GM23338 (cell line): ENCODE data around the gene TMEM221.

Experiments
- CREB1 ChIP-seq: fragments of 250-450 bp; sonication (Bioruptor Pico); IDR thresholded peaks from 2 replicates; pipeline ENCODE4 v1.5.0; 2020; ENCODE audit warnings: low read depth, mild to moderate bottlenecking, moderate library complexity
- EZH2 ChIP-seq: fragments of 200-600 bp; sonication (generic); IDR thresholded peaks from one replicate; pipeline ENCODE4 v1.8.0; 2017; ENCODE audit warnings: antibody characterized with exemption, mild to moderate bottlenecking, low read depth; ENCODE audit not compliant: unreplicated experiment
- EZH2phosphoT487 ChIP-seq: fragments of 200-600 bp; sonication (generic); IDR thresholded peaks from one replicate; pipeline ENCODE4 v1.8.1; 2018; ENCODE audit warnings: antibody characterized with exemption; ENCODE audit not compliant: unreplicated experiment
- JUNB ChIP-seq: IDR thresholded peaks from one replicate; pipeline ENCODE4 v1.6.1; 2016; ENCODE audit warnings: antibody characterized with exemption; ENCODE audit not compliant: unreplicated experiment
- REST ChIP-seq: IDR thresholded peaks from one replicate; pipeline ENCODE4 v1.6.1; 2018; ENCODE audit warnings: antibody characterized with exemption; ENCODE audit not compliant: unreplicated experiment
- STAT1 ChIP-seq: IDR thresholded peaks from one replicate; pipeline ENCODE4 v1.6.1; 2016; ENCODE audit warnings: antibody characterized with exemption; ENCODE audit not compliant: unreplicated experiment
- TF ChIP-seq, protein P1 (sequence below), 2 experiments: fragments of 200-600 bp in 1 of 2; sonication (generic) in 1 of 2; conservative IDR thresholded peaks; 2 replicates each; pipeline versions ENCODE4 v1.5.1 to v1.6.1; 2016 to 2017; ENCODE audit warnings: antibody characterized with exemption in 2 of 2, low read depth in 2 of 2, mild to moderate bottlenecking in 2 of 2, moderate library complexity in 1 of 2

DNA sequence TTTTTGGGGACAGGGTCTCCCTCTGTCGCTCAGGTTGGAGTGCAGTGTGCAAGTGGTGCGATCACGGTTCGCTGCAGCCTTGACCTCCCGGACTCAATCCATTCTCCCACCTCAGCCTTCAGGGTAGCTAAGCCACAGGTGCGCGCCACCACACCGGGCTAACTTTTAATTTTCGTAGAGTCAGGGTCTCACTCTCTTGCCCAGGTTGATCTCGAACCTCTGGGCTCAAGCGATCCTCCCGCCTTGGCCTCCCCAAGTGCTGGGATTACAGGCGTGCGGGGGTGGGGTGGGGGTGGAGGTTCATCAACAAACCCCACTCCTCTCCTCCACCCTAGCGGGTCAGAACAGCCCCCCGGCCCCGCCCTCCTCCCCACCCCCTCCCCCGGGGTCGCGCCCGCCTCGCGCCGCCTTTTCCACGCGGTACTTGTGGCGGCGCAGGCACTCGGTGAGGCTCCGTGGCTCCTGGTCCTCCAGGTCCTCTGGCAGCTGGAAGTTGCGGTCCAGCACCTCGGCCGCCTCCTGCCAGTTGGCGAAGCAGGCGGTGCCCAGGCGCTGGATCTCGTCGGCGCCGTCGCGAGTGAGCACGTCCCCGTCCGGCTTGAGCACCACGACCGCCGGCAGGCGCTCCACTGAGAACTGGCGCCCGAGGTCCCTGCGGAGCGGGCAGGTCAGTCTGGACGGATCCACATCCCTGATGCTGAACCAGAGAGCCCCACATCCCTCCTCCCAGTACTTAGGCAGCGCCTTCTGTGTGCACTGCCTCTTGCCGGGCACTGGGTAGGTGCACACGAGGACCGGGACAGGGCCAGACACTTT, 7.0 kb upstream of the TMEM221 start:
- TF ChIP-seq STAT1 (no peak), EZH2 (no peak), EZH2phosphoT487 (no peak), REST (no peak), JUNB (no peak), CREB1 (CRISPR knock-in tag) (no peak)
- TF ChIP-seq, protein P1, sequence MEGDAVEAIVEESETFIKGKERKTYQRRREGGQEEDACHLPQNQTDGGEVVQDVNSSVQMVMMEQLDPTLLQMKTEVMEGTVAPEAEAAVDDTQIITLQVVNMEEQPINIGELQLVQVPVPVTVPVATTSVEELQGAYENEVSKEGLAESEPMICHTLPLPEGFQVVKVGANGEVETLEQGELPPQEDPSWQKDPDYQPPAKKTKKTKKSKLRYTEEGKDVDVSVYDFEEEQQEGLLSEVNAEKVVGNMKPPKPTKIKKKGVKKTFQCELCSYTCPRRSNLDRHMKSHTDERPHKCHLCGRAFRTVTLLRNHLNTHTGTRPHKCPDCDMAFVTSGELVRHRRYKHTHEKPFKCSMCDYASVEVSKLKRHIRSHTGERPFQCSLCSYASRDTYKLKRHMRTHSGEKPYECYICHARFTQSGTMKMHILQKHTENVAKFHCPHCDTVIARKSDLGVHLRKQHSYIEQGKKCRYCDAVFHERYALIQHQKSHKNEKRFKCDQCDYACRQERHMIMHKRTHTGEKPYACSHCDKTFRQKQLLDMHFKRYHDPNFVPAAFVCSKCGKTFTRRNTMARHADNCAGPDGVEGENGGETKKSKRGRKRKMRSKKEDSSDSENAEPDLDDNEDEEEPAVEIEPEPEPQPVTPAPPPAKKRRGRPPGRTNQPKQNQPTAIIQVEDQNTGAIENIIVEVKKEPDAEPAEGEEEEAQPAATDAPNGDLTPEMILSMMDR (conservative IDR thresholded peaks at IDR 0.05; ENCODE audit: low read depth in 2 of 2), result no peak
